Peyer's patch (tissue), 4 donors: ENCODE measurements around the gene HEXIM1. TPM values are rescaled to one million over a fixed set of nuclear protein-coding genes. Genes with fewer than 3 reads are reported as not detected.

ENCODE experiments used
- DNase-seq, 3 donors: peaks; one replicate each; pipeline ENCODE4 v3.0.0-alpha.2; 2017 to 2019
- H3K27ac ChIP-seq, 4 donors: fragments of 200-600 bp; sonication (generic); one replicate each; pipeline ENCODE4 v1.5.1; 2016 to 2019
- H3K27me3 ChIP-seq, 2 donors: fragments of 200-600 bp; sonication (generic); one replicate each; pipeline ENCODE4 v1.5.1; 2019
- H3K36me3 ChIP-seq, 3 donors: fragments of 200-600 bp; sonication (generic); one replicate each; pipeline ENCODE4 v1.5.1; 2016 to 2019
- H3K4me1 ChIP-seq, 4 donors: fragments of 200-600 bp; sonication (generic); one replicate each; pipeline ENCODE4 v1.5.1; 2016 to 2019
- H3K4me3 ChIP-seq, 4 donors: fragments of 200-600 bp; sonication (generic); 1 replicate in 3 of 4; 2 replicates in 1 of 4; pipeline ENCODE4 v1.5.1; 2016 to 2019; ENCODE audit warnings: mild to moderate bottlenecking in 1 of 4
- H3K9me3 ChIP-seq, 4 donors: fragments of 200-600 bp; sonication (generic); one replicate each; pipeline ENCODE4 v1.5.1; 2016 to 2019; ENCODE audit warnings: mild to moderate bottlenecking in 1 of 4
- POLR2A ChIP-seq, 2 donors: fragments of 450-650 bp; IDR thresholded peaks; one replicate each; pipeline ENCODE4 v1.5.1; 2017; ENCODE audit warnings: antibody characterized with exemption in 2 of 2, mild to moderate bottlenecking in 2 of 2, moderate library complexity in 2 of 2
- total RNA-seq, 4 donors: library from RNA; depleted of rRNA; stranded (reverse); fragments of >200 nt; gene quantifications; one replicate each; pipeline ENCODE4 v1.1.0, GENCODE V29; 2016
- TF ChIP-seq, protein P1 (sequence below), 6 experiments: fragments of 450-650 bp in 4 of 6; fragments of 200-600 bp in 2 of 6; sonication (generic) in 1 of 6; IDR thresholded peaks; one replicate each; pipeline ENCODE4 v1.5.1; 2017 to 2019; ENCODE audit warnings: antibody characterized with exemption in 6 of 6, mild to moderate bottlenecking in 3 of 6, moderate library complexity in 1 of 6

Gene HEXIM1
- total RNA-seq, 4 donors from 2014 or later: 24.3 to 41.8 (median 31.7) TPM

DNA sequence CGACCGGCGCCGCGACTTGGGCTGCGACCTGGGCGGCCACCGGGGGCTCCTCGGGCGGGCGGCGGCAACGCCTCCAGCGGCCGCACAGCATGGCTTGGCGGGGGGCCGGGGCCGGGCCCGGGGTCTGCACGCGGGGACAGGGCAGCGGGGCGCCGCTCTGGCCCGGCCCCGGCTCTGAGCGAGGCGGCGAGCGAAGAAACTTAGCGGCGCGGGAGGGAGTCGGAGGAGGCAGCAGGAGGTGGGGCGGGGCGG lies 16.0 kb upstream of the HEXIM1 start, which contains the start of gene PLCD3:
Gene PLCD3 (minus strand): TSS at position 196 of the 252 bp plus-strand sequence. CDS start 105 bp downstream, at position 91.
- H3K9me3 ChIP-seq: no peaks in the 10 kb centered on the region
- H3K36me3 ChIP-seq: no peaks in the 10 kb centered on the region
- peak within 1 kb of the TSS; percentile 93 to 98 (median 96) for H3K27ac ChIP-seq
- H3K4me3 ChIP-seq: peak within 1 kb of the TSS; percentile 59 to 91 (median 76)
- H3K4me1 ChIP-seq: peaks cover 7 to 58% (median 12%) of the 10 kb centered on the region in 4 donors
- TF ChIP-seq, protein P1, sequence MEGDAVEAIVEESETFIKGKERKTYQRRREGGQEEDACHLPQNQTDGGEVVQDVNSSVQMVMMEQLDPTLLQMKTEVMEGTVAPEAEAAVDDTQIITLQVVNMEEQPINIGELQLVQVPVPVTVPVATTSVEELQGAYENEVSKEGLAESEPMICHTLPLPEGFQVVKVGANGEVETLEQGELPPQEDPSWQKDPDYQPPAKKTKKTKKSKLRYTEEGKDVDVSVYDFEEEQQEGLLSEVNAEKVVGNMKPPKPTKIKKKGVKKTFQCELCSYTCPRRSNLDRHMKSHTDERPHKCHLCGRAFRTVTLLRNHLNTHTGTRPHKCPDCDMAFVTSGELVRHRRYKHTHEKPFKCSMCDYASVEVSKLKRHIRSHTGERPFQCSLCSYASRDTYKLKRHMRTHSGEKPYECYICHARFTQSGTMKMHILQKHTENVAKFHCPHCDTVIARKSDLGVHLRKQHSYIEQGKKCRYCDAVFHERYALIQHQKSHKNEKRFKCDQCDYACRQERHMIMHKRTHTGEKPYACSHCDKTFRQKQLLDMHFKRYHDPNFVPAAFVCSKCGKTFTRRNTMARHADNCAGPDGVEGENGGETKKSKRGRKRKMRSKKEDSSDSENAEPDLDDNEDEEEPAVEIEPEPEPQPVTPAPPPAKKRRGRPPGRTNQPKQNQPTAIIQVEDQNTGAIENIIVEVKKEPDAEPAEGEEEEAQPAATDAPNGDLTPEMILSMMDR (IDR thresholded peaks at IDR 0.05): no peak
- TF ChIP-seq POLR2A (IDR thresholded peaks at IDR 0.05): no peak
- DNase-seq: no peak
- H3K27me3 ChIP-seq: no peaks in the 10 kb centered on the region

DNA sequence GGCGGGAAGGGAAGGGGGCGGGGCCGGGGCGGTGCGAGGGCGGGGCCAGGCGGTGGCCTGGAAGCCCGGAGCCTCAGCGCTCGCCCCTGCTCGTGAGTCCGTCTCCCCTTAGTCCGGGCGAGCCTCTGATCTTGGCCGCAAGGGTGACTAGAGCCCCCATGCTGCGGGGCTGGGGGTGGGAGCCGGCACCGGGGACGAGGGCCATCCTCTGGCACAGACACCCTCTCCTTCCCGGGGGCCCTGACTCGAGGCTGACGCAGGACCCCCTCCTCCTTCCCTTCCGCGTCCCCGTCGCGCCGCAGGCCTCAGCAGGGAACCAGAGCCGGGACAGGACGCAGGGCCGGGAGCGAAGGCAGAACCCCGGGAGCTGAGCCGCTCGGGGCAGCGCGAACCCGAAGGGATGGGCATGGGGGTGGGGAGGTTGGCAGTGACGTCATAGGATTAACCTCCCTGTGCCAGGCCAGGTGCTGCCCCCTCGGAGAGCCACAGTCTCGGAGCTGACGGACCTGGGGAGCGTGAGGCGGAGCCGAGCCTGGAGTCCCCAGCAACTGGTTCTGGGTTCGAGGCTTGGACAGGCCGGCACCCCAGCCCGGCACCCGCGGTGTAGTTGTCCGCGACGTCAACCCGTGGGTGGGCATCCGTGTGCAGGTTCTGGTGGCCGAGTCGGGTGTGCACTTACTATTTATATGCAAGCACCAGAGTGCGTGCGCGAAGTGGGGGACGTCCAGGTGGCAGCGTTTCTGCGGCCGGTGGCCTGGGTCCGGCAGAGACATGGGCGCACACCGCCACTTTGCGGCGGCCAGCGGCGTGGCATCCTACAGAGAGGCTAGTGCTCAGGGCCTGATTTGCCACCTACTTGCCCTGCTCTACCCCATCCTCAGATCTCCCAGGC lies 15.5 kb upstream of the HEXIM1 start:
- Histone ChIP-seq H3K27me3 (no peaks in the 10 kb centered on the region), H3K36me3 (no peaks in the 10 kb centered on the region), H3K27ac (peak overlapping the region; percentile 93 to 98 (median 96)), H3K9me3 (no peaks in the 10 kb centered on the region), H3K4me3 (peak overlapping the region; percentile 59 to 91 (median 76)), H3K4me1 (peaks cover 7 to 58% (median 12%) of the 10 kb centered on the region in 4 donors)
- TF ChIP-seq POLR2A (IDR thresholded peaks at IDR 0.05): peak; percentile 10 to 37
- TF ChIP-seq, protein P1 (IDR thresholded peaks at IDR 0.05): peak; percentile 67 to 95 (median 84)
- peak; percentile 81 to 92 (median 91) for DNase-seq

DNA sequence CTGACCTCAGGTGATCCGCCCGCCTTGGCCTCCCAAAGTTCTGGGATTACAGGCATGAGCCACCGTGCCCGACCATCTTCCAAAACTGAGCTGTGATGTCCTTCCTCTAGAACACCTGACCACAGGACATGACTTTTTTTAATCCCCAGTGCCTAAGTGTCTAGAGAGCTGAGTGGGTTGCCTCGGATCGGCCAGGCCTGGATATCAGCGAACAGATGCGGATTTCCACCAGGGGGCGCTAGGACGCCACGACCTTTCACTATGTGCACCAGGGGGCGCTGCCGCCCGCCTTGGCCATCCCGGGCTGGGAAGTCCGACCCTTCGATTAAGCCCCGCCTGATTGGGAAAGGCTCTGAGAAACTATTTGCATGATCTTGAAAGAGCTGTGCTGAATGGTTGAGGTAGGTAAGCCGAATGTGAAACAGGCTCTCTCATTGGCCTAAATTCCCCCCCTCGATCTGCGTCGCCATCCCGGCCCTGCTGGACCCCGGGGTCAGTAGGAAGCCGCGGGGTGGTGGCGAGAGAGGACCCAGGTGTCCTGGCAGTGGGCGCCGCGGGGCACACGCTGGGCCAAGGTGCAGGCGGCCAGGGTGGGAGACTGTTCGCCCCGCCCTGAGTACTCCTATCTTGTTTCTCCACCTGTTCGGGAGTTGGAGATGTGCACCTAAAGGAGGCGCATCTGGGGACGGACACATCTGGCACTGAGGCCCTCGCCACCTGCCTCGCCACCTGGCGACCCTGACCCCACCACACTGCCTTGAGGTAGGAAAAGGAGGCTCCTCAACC lies 12.9 kb upstream of the HEXIM1 start, which contains the start of gene ACBD4:
Gene ACBD4 (plus strand): TSS at position 496 of the 786 bp plus-strand sequence. CDS start 458 bp downstream, outside the sequence.
- H3K27ac ChIP-seq: peak within 1 kb of the TSS; percentile 80 to 95 (median 88)

DNA sequence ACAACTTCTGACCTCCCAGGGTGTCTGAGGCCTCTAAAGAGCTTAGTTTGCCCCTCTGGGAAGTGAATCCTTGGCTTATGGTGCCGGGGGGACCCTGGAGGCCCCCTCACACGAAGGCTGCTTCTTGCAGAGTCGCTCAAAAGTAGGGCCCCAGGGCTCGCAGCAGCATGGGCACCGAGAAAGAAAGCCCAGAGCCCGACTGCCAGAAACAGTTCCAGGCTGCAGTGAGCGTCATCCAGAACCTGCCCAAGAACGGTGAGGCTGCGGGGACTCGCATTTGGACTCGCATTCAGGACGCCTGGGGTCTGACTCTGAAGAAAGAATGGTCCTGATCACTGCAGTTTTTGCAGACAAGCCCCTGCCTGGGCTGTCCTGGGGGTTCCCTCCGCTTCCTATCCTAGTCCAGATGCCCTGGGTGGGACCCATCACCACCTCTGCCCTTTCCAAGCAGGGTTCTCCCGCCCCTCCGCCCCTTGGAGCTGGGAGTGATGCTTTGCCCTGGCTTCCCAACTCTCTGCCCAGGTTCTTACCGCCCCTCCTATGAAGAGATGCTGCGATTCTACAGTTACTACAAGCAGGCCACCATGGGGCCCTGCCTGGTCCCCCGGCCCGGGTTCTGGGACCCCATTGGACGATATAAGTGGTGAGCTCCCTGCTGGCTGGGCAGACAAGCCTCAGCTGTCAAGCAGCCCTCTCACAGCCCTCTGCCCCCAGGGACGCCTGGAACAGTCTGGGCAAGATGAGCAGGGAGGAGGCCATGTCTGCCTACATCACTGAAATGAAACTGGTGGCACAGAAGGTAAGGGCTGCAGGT lies 12.1 kb upstream of the HEXIM1 start:
- peak overlapping the region; percentile 63 to 82 (median 72) for H3K4me3 ChIP-seq
- TF ChIP-seq, protein P1 (IDR thresholded peaks at IDR 0.05): no peak
- no peak for TF ChIP-seq POLR2A (IDR thresholded peaks at IDR 0.05)
- H3K27ac ChIP-seq: peak overlapping the region; percentile 80 to 95 (median 88)
- no peaks in the 10 kb centered on the region for H3K9me3 ChIP-seq
- H3K27me3 ChIP-seq: no peaks in the 10 kb centered on the region
- H3K4me1 ChIP-seq: peaks cover 0 to 27% (median 12%) of the 10 kb centered on the region in 4 donors
- peak in 1 of 3 donors; percentile 48 for DNase-seq
- peaks cover 0 to 4% (median 0%) of the 10 kb centered on the region in 3 donors for H3K36me3 ChIP-seq

More for the DNA sequence above, 12.9 kb upstream of the HEXIM1 start, which contains the start of gene ACBD4:
- Histone ChIP-seq H3K4me3 (peak within 1 kb of the TSS; percentile 63 to 82 (median 72)), H3K9me3 (no peaks in the 10 kb centered on the region), H3K4me1 (peaks cover 0 to 35% (median 12%) of the 10 kb centered on the region in 4 donors), H3K36me3 (peaks cover 0 to 4% (median 0%) of the 10 kb centered on the region in 3 donors), H3K27me3 (no peaks in the 10 kb centered on the region)
- peak; percentile 93 to 98 (median 97) for DNase-seq
- TF ChIP-seq, protein P1 (IDR thresholded peaks at IDR 0.05): peak; percentile 100
- TF ChIP-seq POLR2A (IDR thresholded peaks at IDR 0.05): peak; percentile 90 to 96
